HG03342 (cell line): Measurements from ENCODE around the gene PNLIP.

Experiments
- ATAC-seq: cut with Tn5 transposase; IDR thresholded peaks from one replicate; pipeline ENCODE4 v1.9.1; 2021; ENCODE audit warnings: mild to moderate bottlenecking, moderate library complexity; ENCODE audit not compliant: unreplicated experiment

PNLIP gene

DNA sequence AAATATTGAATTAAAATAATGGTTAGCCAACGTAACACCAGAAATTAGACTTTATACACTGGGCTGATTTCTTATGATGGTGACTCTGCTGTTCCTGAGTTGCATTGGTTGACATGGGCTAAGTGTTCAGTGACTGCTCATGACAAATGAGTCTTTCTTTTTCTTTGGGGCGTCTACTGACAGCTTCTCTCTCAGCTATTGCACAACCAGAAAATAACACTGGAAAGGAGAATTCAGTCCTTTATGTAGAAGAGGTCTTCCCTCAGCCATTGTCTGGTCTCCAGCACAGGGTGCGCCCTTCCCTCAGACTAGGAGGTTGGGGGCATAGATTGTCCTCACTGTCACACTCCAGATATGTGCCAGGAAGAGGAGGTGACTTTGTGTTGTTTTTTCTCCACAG, 21.6 kb downstream of the PNLIP start:
- no peak for ATAC-seq

DNA sequence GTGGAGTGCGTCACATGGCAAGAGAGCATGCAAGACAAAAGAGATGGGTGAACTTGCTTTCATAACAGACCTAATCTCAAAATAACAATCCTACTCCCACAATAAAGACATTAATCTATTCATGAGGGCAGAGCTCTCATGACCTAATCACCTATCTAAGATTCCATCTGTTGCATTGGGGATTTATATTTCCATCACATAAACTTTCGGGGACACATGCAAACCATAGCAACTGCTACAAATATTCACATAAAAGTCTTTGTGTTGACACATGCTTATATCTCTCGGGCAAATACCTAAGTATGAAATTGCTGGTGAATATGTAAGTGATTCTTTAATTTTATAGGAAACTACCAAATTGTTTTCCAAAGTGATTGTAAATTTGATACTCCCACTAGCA, 29.1 kb downstream of the PNLIP start:
- no peak for ATAC-seq

DNA sequence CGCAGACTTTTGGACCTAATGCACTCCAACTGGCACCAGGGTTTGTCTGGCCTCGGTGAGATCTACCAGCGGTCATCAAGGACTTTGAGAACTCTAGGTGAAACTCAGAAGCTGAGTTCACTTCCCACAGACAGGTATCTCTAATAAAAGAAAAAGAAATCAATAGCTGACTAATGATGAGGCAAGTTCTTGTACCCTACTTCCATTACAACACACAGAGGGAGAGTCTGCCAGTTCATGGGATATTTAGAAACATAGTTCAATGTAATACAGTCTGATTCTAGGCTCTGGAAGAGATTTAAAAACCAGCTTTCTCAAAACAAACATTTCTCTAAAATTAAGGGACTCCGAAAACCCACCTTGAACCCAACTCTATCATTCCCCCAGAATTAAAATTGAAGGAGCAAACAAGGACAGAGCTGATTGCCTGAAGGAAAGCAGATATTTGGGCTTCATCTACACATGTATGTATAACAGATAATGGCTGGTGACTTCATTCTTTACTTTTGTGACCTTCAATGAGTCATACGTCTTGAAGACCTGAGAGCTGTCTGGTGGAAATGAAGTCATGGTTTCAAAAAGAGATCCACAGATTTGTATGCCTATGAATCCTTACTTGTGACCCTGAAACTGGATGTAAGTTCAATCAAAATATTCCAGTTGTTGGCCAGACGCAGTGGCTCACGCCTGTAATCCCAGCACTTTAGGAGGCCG, 42.3 kb downstream of the PNLIP start:
- no peak for ATAC-seq

DNA sequence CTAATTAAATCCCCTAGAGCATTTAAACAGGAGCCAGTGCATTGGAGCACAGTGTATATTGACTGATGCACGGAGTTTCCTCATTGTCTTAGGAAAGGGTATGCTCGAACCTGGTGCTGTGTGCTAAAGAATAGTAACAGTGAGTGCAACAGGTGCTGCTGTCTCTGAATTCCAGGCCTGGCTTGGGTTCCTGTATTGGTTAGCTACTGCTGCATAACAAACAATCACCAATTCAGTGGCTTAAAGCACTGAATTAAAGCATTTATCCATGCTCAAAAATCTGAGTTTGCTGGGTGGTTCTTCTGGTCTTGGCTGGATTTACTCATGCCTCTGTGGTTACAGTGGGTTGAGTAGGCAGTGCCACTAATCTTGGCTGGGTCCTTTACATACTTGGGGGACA, 43.3 kb downstream of the PNLIP start:
- ATAC-seq, result no peak

DNA sequence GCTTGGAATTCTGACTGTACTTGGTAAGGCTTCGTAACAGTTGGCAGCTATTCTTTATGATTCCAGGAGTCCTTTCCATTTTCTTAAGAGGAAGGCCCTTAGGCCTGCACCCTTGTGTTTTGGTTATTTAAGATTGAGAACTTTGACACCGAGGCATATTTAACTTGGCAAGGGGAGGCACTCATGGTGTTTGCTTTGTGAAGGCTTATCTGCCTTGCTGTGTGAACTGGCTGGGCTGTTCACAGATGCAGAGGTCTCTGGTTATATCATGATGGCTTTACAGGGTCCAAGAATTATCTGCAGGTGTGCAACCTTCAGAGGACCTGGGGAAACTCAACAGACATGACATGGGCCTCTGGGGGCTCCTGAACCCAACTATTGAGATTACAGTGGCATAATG, 44.2 kb downstream of the PNLIP start:
- no peak for ATAC-seq

DNA sequence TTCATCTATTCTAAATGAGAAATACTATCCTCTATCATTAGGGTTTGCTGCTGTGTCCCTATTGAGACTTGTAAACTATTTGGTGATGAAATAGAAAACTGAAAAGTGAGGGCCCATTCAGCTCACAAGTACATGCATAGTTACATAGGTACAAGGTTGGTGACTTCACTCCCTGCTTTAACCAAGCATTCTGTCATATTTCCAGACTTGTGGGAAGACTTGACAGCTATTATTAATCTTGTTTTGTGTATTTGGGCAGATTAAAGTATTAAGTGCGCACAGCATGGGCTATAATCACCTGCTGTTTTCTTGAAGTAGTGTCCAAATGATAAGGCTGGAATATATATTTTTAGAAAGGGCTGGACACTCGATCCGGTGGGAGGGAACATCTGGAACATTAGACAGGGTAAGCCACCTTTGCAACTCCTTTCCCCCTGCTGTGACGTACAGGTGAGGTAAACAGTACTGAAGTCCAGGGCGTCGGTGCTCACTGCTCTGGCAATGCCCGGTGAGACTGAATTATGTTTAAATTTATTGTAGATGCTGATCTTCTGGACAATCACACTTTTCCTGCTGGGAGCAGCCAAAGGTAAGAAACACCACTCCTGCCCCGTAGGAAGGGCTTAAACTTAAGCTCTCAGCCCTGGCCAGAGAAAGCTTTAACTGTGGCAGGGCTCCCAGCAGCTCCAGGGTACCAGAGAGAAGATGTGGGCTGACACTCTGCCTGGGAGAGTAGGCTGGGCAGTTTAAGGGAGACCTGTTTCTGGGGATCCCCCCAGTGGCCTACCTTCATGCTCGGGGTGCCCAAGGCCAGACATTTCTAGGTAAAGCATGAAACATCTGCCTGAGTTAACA, 45.1 kb downstream of the PNLIP start, which contains the start of gene PNLIPRP1:
Gene PNLIPRP1 (plus strand): TSS at position 370 of the 855 bp plus-strand sequence. CDS start 171 bp downstream, at position 541.
- no peak for ATAC-seq

DNA sequence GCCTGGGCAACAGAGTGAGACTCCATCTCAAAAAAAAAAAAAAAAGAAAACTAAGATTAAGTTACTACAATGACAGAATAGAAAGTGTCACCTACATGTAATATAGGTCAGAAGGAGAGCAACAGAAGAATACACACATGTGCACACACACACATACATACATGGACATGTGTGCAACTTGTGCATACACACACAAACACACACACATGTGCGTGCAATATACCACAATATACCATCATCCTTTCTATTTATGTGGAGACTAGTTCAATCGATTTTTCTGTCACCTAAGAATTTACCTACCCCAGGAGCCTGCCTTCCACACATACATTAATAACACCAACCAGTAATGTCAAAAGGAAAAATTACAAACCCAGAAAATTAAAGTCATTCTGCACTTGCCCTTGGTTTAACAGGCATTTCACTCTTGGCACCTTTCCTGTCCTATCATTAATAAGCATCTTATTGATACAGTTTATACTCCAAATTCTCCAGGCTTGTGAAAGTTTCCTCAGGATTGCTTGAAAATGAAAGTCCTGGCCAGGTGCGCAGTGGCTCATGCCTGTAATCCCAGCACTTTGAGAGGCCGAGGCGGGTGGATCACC, 47.5 kb downstream of the PNLIP start:
- no peak for ATAC-seq

DNA sequence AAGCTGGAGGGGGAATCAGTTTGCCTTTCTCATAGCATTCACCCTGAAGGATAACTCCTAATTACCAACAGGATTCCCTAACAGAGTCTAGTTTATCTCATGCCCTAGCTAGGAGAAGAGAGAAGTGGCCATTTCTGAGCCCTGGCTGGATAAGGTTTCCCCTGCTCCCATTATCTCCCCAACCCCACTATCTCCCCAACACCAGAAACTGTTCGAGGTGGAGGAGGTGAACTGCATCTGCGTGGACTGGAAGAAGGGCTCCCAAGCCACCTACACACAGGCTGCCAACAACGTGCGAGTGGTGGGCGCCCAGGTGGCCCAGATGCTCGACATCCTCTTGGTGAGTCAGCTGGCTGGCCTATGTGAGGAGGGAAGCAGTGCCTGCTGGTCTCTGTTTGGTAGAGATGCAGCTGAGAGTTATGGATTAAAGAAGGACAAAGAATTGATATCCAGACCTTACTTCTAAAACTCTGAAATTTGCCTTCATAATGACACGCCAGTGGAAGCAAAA, 48.8 kb downstream of the PNLIP start:
- no peak for ATAC-seq

DNA sequence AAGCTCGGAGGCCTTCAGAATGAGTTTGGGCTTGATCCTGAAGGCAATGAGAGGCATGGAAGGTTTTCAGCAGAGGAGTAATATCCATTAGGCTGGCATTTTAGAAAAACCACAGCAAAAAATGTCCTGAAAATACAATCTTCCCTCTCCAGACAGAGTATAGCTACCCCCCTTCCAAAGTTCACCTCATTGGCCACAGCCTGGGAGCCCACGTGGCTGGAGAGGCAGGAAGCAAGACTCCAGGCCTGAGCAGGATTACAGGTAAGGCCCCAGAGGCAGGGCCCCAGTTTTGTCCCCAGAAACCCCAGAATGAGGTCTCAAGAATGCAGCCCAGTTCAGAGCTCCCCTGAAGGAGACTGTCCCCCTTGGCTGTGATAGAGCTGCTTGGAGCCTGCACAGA, 50.3 kb downstream of the PNLIP start:
- no peak for ATAC-seq

DNA sequence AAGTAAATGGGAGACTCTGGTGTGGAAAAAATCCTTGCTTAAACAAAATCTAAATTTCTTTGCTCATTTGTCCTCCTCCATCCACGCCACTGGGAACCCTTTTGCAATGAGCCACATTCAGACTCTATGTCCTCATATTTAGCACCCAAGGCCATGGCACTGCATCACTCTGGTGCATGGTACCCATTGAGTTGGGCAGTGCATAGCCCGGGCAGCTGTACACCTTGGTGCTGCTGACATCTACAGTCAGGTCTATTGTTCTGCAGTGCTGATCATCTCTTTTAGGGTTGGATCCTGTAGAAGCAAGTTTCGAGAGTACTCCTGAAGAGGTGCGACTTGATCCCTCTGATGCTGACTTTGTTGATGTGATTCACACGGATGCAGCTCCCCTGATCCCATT, 51.8 kb downstream of the PNLIP start:
- ATAC-seq, result no peak

DNA sequence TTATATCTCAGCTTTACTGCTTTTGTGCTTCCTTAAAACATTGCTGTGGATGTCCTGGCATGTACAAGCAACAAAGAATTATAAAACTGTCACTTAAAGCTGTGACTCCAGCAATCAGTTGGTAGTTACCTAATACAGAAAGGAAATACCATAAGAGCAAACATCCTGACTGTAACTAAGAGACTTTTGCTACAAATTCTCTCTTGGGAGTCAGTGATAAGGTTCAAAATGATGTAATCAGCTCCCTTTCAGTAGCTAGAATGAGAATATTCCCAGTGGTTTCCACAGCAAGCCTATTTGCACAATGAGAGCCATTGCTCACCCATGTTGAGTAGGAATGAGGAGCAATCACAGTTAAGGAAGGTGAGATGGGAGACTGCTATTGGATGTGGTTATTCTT, 52.6 kb downstream of the PNLIP start:
- no peak for ATAC-seq

DNA sequence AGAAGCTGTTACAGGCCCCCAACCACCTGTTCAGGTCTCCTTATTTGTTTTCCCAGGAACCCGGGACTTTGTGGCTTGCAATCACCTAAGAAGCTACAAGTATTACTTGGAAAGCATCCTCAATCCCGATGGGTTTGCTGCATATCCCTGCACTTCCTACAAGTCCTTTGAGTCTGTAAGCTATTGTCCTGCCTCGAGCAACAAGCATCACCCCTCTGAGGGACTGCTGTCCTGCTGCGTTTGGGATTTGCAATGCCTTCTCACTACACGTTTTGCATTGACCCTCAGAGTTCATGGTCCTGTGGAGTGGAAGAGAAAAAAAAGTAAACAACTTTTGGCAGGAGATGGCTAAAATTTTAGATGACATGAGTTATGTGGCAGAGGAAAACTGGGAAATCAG, 54.3 kb downstream of the PNLIP start:
- no peak for ATAC-seq

DNA sequence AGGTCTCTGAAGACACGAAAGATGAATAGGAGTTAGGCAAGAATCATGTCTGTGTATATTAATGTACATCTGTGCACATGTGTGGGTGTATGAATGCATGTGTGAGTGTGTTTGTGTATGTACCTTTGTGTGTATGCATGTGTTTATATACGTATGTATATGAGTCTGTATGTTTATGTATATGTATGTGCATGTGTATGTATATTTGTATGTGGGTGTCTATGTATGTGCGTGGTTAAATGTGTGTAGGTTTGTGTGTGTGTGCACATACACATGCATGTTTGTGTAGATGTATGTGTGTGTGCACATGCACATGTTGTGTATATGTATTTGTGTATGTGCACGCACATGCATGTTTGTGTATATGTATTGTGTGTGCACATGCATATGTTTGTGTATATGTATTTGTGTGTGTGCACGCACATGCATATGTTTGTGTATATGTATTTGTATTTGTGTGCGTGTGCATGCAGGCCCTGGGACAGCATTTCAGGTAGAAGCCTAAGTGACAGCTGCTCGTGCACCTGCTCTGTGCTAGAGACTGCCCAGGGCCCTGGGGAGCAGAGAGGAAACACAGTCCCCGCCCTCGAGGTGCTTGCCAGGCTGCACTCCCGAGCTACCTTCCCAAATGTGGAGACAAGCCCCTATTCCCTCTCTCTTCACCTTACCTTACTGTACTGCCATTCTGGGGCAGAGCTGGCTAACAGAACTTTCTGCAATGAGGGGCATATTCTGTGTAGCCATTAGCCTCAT, 57.1 kb downstream of the PNLIP start:
- ATAC-seq, result no peak

DNA sequence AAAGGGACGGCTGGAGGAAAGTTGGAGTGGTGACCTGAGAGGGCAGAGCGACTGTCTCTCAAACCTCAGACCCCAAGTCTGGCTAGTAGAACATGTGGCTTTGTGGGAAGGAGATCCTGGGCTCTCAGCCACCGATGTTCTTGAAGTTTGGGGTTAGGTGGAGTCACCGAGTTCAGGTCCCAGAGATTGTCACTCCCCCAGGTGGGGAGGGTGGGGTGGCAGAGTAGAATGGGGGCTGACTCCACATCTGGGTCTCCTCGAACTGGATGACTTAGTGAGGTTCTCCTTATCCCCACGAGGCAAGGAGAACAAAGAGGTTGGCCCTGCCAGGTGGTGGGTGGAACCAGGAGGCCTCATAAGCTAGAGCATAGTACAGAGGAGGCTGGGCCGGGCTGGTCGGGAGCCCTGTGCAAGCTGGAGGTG, 60.3 kb downstream of the PNLIP start:
- no peak for ATAC-seq

DNA sequence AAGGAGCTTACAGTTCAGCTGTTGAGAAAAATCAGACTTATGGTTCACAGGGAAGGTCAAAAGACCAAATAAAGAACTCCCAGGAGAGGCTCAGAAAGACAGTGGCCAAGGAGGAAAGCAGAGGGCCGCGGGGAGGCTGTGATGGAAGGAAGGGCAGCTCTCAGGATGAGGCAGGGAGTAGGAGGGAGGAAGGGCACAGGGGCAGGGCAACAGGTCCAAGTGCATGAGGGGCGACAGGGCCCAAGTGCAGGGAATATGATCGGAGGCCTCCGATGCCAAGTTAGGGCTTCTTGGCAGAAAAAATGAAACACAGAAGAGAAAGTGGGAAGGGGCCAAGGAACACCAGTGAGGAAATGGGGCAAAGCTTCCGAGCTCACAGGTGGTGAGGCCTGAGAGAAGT, 61.6 kb downstream of the PNLIP start:
- no peak for ATAC-seq

DNA sequence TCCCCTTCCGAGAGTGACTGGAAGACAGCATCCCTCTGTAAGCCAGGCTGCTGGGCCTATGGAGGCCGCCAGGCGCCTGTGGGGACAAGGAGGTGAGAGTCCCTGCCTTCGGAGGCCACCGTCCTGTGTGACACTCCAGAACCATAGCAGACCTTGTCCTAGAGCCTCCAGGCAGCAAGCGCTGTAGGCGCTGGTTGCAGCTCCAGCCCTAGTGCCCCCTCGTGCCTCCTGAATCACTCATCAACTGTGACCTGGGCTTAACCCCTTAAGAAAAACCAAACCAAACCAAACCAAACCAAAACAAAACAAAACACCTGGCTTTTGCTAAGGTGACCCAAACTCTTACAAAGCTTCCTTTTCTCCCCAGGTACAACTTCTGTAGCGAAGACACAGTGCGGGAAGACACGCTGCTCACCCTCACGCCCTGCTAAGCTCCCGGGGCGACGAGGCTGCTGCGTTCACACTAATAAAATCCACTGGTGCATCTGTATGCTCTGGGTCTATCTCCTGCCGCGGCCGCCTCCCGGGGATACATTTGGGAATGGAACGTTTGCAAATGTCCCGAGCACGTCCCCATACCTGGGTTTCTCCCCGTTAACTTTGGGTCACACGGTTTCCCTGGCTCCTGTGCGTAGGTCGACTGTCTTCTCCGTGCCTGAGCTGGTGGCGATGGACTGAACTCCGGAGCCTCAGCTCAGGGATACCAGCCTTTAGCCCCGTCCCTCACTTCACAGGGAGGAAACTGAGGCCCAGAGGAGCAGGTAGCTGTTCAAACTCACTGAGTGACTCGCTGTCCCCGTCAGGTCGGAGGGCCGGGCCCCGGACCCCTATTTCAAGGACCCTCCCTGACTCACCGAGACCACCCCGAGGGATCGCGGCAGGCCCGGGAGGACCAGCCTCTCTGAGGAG, 63.2 kb downstream of the PNLIP start:
- ATAC-seq, result no peak

DNA sequence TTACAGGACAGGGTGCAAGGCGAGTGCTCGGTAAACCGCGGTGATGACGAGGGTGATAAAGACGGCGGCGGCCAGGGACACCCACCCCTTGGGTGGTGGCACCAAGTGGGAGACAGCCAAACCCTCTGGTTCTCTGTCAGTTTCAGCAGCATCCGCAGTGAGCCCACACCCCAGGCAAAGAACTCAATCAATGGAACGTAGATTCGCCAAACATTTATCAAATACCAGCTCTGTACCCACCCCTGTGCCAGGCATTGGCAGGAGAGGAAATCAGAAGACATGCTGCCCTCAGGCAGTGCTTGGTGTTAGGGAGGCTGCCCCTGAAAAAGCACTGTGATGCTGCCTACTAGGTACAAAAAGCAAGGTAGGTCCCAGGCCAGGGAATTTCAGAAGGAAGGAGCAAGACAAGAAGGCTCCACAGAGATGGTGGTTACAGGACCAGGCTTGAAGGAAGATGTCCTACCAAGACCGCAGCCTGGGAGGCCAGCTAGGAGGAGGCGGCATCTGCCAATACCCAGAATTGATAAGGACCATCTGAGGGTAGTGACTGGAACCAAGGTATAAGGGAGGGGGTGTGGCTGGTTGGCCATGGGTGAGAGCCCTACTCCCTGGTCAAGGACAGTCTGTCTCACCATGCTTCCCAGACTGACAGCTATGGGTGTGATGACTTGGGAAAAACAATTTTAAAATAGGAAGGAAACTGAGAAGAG, 64.9 kb downstream of the PNLIP start:
- no peak for ATAC-seq

DNA sequence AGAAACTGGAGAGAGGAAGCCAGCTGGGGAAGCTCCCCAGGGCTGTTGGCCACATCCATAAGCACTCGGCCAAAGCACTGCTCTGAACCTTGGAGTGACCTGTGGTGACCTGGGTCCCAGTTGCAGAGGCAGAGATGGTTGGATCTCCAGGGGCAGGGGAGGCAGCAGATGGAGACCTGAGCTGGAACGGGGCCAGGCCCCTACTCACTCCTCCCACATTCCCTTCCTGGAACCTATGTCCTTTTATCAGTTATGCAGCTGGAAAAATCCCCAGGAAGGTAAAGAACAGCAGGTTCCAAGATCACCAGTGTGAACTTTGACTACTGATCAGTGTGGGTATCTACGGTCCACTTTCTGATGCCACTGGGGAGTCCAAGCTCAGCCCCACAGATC, 65.4 kb downstream of the PNLIP start:
- no peak for ATAC-seq

DNA sequence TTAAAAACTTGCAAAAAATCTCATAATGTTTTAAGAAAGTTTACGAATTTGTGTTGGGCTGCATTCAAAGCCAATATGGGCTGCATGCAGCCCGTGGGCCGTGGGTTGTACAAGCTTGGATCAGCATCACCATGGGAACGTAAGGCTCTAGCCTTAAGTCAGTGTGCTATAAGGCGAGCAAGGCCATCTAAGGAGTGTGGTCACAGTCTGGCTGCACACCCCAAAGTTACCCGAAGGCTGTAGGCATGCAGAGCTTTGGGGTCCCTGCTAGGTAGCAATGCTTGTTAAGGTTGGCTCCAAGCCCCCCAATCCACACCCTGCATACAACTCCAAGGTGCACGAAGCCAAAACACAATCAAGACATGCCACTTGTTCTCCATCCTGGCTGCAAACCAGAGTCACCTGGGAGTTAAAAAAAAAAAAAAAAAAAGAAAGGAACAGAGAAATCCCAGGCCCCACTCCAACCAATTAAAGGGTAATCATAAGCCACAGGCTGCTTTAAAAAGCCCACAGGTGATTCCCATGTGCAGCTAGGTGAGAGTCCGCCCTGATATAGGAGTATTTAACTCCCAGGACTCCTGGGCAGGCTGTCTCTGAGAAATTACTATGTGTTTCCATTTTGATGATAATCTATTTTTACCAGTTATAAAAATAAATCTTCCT, 66.5 kb downstream of the PNLIP start:
- ATAC-seq, result no peak
